Measurements from ENCODE around the gene RTN1. TPM values are rescaled to one million over a fixed set of nuclear protein-coding genes. Genes with fewer than 3 reads are reported as not detected.
A peak's percentile ranks its signal among the peaks of the same experiment; 100 is the strongest.

The RTN1 gene
- polyA plus RNA-seq, 1 donor = 1.5 TPM

DNA sequence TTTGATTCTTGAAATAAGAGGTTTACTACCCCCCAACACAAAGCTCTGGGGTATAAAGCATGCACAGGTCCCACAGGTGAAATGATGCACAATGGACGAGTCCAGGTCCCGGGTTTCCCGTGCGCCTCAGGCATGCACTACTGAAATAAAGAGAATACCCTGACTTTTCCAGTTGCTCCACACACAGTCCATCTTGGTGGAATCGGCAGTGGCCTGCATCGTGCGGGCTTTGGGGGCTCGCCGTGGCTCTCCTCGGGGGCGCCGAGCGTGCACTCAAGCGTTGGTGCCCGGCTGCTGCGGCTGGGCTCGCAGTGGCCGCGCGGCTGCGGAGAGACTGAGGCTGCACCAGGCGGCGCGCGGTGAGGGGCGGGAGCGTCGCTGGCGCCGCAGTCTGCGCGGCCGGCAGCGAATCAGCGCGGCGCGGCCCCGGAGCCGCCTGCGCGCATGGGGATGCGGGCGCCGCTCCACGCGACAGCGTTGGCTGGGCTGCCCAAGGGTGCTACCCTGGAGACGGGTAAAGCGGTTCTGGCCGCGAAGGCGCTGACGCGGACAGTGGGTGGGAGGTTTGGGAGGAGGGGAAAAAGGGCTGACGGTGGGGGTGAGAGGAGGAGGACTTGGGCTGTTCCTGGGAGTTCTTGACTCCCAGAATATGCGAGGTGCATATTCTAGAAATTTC lies 240.2 kb downstream of the RTN1 start:
- DNase-seq (ENCODE audit: low read depth) = no peak

- no peak for DNase-seq (ENCODE audit: low read depth)
These were observed 240.9 kb downstream of the RTN1 start for GRCh38 chr14:59629444-59630287.

- DNase-seq (ENCODE audit: low read depth) = no peak
These were observed 243.5 kb downstream of the RTN1 start for GRCh38 chr14:59627011-59627520.

DNA sequence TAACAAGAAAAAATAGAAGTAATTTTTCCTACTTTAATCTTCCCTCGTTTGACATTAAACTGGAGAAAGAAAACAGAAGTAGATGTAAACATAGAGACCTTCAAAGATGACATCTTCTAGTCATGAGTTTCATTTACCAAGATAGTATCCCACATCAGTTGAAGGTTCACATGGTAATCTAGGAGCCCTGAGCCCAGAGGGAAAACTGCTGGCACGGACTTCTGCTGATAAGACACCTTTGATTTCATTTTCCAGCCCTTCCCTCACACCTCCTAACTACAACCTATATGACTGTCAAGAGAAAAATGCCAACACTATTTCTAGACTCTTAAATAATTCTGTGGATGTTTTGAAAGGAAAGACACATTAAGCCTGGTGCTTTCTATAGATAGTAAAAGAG lies 247.9 kb downstream of the RTN1 start:
- DNase-seq (ENCODE audit: low read depth) = no peak

GRCh38 chr14:59619061-59619460 lies 251.5 kb downstream of the RTN1 start:
- no peak for DNase-seq (ENCODE audit: low read depth)

DNA sequence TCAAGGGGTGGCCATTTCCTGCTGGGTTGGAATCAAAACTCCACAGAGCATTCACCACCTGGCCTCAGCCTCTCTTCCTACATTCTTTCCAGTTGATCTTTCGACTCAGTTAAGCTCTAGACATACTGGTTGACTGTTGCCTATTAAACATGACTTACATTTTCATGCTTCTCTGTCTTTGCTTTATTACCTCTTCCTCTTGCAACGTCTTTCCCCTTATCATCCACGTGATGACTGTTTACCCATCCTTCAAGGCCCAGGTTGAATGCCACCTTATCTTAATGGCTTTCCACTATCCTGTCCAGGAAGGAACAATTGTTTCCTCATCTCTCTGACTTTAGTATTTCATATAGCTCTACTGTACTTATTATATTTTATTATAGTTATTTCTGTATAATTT lies 269.5 kb downstream of the RTN1 start:
- DNase-seq (ENCODE audit: low read depth) = no peak

DNA sequence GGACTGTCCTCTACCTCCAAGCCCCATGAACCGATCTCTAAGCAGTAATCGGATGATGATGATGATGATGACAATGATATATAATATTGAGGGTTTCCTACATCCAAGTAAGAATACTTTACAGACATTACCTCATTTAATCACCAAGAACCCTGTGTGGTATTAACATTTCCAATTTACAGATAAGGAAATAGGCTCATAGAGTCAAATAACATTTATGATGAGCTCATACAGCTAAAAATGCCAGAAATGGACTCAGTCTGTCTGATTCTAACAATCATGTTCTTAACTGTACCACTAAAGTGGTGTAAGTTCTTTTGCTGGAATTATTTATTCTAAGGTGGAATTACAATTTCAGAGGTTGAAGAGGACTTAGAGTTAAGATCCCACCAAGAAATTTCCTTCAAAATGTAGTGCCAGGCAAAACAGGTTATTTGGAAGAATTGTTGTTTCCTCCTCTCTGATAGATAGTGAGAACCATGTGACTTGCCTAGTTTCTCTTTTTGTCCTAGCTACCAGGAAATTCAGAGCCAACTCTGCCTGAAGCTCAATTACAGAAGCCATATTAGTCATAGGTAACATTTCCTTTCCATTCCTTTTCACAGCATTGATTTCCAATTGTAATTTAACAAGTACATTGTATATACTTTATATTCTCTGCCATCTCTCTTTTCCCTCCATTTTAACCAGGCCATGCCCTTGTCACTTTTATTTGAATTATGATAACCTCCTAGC lies 270.2 kb downstream of the RTN1 start:
- no peak for DNase-seq (ENCODE audit: low read depth)

GRCh38 chr14:59595071-59595470 lies 275.5 kb downstream of the RTN1 start:
- no peak for DNase-seq (ENCODE audit: low read depth)

GRCh38 chr14:59591641-59592370 lies 278.8 kb downstream of the RTN1 start:
- no peak for DNase-seq (ENCODE audit: low read depth)

DNA sequence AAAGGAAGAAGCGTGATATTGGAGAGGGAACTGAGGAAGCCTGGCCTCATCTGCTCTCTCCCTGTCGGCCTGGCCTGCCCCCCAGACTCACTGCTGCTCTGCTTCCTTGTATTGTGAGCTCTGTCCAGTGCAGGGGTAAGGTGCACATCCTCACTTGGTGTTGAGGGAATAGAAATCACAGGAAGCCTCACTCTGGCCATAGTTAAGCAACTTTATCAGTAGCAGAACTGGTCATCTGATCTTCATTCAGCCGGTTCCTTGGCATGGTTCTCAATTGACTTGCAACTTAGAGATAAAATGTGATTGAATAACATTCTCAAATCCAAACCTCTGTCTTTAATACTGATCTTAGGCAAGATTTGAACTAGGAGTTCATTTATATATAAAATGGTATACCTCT lies 282.5 kb downstream of the RTN1 start:
- DNase-seq (ENCODE audit: low read depth) = no peak

- no peak for DNase-seq (ENCODE audit: low read depth)
These were observed 284.6 kb downstream of the RTN1 start for GRCh38 chr14:59585891-59586554.

DNA sequence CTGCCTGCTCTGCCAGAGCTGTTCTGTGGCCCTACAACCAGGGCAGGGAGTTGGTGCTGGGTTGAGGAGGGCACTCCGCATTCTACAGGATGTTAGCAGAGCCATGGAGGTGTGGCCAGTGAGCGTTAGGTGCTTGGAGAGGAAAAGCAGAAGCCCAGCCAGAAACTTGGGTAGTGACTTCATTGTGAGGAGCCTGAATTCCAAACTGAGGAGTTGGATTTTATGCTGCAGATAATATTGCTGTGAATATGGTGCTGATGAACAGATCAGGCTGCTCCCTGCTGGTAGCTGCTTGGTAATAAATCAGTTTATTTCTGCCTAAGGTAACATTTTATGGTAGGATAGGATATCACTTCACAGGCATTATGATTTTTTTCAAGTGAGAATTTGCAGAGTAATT lies 286.8 kb downstream of the RTN1 start:
- DNase-seq (ENCODE audit: low read depth) = no peak

- DNase-seq (ENCODE audit: low read depth) = no peak
These were observed 287.6 kb downstream of the RTN1 start for GRCh38 chr14:59582845-59583509.

- DNase-seq (ENCODE audit: low read depth) = no peak
These were observed 288.4 kb downstream of the RTN1 start for GRCh38 chr14:59582161-59582560.

- DNase-seq (ENCODE audit: low read depth) = no peak
These were observed 289.7 kb downstream of the RTN1 start for GRCh38 chr14:59580911-59581310.

GRCh38 chr14:59576332-59577294 lies 294.0 kb downstream of the RTN1 start, which contains the start of gene CCDC175:
TSS of gene CCDC175 (minus strand) at chr14:59576812. CDS start at chr14:59576775, 37 bp downstream.
- peak; percentile 16 for DNase-seq (ENCODE audit: low read depth)

- DNase-seq (ENCODE audit: low read depth) = no peak
These were observed 300.5 kb downstream of the RTN1 start for GRCh38 chr14:59570122-59570521.

DNA sequence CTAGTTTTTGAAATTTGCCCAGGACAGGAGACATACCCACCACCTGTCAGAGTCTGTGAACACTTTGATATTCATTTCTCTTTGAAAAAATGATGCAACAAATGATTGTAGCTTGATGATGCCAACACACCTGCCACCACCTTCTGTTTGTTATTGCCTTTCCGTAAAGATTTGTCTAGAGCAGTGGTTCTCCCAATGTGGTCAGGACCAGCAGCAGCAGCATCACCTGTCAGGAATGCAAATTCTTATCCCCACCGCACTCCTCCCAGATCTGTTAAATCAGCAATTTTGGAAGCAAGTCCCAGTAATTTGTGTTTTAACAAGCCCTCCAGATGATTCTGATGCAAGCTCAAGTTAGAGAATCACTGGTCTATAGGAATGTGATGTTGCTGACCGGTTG lies 303.9 kb downstream of the RTN1 start:
- DNase-seq (ENCODE audit: low read depth) = no peak

DNA sequence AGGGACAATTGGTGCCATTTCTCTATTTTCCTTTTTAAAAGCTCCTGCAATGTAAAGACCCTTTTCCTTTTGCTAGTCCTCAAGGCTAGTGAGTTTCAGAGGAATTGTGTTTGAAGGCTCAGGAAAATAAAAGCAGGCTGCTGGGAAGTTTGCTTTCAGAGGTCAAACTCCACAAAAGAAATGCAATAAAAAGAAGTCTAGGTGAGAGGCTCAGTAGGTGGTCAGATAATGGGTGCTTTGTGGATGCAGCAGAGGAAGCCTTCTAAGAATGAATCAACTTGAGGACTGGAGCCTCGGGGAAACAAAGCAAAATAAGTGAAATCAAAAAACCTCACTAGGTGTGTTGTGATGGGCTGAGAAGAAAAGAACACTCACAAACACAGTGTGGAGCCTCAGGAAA lies 304.3 kb downstream of the RTN1 start:
- no peak for DNase-seq (ENCODE audit: low read depth)

Measured in forelimb muscle (tissue), 1 donor.